ENCODE results near the gene ZNF606. TPM values are rescaled to one million over a fixed set of nuclear protein-coding genes. Genes with fewer than 3 reads are reported as not detected.
"Not testable (repeated sequence)": the region's sequence is repeated elsewhere in the genome, so short reads cannot be mapped to it uniquely, and the experiment has no call there.

Gene ZNF606
- total and polyA plus RNA-seq, 8 donors, result 1.2 to 35.2 (median 6.6) TPM

DNA sequence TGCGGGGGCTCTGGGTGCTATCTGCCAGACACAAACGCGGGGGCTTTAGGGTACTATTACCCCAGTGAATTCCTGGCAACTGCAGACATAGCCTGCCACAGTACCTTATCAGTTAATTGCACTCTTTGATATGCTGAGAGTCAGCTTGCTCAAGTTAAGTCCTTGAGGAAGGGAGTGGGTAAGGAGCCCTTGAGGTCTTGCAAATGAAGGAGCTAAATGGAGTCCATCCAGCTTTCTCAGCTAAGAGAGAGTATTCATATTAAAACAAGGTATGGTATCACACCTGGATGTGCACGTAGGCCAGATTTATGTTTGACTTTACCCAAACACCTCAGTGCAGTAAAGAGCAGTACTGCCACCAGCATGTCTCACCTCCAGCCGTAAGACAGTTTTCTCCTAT is 11.5 kb upstream of the ZNF606 start:
- no peak overlapping the region for H3K27ac ChIP-seq
- intact Hi-C loops (cut with DNase I; ENCODE audit: low total_unique reads), result loop anchor here (10.0 kb wide), 1 partner anchor 141 kb away; the partner anchor contains the start of gene ZNF329
- TF ChIP-seq POLR2A (IDR thresholded peaks at IDR 0.05), result no peak
- no peak for TF ChIP-seq EP300 (IDR thresholded peaks at IDR 0.05)
- no peak for TF ChIP-seq POLR2AphosphoS5 (IDR thresholded peaks at IDR 0.05)
- TF ChIP-seq, protein P1, sequence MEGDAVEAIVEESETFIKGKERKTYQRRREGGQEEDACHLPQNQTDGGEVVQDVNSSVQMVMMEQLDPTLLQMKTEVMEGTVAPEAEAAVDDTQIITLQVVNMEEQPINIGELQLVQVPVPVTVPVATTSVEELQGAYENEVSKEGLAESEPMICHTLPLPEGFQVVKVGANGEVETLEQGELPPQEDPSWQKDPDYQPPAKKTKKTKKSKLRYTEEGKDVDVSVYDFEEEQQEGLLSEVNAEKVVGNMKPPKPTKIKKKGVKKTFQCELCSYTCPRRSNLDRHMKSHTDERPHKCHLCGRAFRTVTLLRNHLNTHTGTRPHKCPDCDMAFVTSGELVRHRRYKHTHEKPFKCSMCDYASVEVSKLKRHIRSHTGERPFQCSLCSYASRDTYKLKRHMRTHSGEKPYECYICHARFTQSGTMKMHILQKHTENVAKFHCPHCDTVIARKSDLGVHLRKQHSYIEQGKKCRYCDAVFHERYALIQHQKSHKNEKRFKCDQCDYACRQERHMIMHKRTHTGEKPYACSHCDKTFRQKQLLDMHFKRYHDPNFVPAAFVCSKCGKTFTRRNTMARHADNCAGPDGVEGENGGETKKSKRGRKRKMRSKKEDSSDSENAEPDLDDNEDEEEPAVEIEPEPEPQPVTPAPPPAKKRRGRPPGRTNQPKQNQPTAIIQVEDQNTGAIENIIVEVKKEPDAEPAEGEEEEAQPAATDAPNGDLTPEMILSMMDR (IDR thresholded peaks at IDR 0.05), result no peak
- DNase-seq, result no peak
- peaks cover 0 to 15% (median 7%) of the 10 kb centered on the region in 4 donors for H3K4me1 ChIP-seq
- no peaks in the 10 kb centered on the region for H3K27me3 ChIP-seq
- no peaks in the 10 kb centered on the region for H3K36me3 ChIP-seq
- WGBS, 5 donors, result 26 to 54% (median 34%) methylated on average over 4 to 5 of the region's 5 CpGs
- H3K9me3 ChIP-seq, result peaks cover 43 to 91% (median 75%) of the 10 kb centered on the region in 4 donors
- no peak overlapping the region for H3K4me3 ChIP-seq

DNA sequence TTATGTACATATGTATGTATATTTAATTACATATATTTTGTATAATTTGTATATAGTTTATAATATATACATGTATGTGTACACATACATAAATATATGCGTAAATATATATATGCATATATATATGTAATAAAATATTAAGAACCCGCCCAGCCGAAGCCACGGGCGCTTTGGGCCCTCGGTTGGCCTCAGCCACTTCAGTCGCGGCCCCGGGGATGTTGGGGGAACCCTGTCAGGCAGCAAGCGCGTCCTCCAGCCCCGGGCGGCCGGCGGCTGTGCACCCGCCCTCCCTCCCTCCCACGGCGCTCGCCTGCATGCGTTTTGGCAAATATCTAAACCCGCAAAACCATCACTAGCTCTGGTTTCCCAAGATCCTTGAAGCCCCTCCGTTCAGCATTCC is 7.9 kb upstream of the ZNF606 start:
- intact Hi-C loops (cut with DNase I; ENCODE audit: low total_unique reads), result loop anchor here (10.0 kb wide), 1 partner anchor 144 kb away; the partner anchor contains the start of gene ZNF329
- peaks cover 0 to 20% (median 8%) of the 10 kb centered on the region in 4 donors for H3K4me1 ChIP-seq
- no peak for DNase-seq
- WGBS, 5 donors, result 57 to 86% (median 78%) methylated on average over 22 of the region's 22 CpGs
- no peak overlapping the region for H3K27ac ChIP-seq
- peak overlapping the region in 1 of 4 donors; percentile 39 for H3K4me3 ChIP-seq
- peaks cover 0 to 24% (median 20%) of the 10 kb centered on the region in 4 donors for H3K36me3 ChIP-seq
- H3K27me3 ChIP-seq, result no peaks in the 10 kb centered on the region
- peaks cover 60 to 96% (median 89%) of the 10 kb centered on the region in 4 donors for H3K9me3 ChIP-seq
- TF ChIP-seq POLR2AphosphoS5 (IDR thresholded peaks at IDR 0.05) (no peak), EP300 (IDR thresholded peaks at IDR 0.05) (no peak), POLR2A (IDR thresholded peaks at IDR 0.05) (no peak)
- TF ChIP-seq, protein P1 (IDR thresholded peaks at IDR 0.05), result no peak

DNA sequence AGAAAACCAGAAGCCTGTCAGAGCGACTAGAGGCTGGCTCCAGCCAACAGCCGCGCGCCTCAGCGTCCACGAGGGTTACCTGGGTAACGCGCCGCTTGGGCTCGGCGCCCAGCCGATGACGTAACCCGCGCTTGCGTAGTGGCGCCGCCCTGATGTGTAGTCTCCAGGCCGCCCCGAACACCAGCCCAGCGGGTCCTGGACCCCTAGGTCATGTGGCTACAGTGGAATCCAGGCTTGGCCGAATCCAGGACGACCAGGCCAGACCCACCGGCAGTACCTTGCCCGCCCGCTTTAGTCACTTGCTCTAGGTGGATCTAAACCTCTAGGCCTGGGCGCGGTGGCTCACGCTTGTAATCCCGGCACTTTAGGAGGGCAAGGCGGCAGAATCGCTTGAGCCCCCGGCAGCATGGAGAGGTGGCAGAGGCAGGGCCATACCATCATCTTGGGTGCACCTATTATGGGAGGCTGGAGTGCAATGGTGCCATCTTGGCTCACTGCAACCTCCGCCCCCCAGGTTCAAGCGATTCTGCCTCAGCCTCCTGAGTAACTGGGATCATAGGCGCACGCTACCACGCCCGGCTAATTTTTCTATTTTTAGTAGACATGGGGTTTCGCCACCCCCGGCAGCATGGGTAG is 7.2 kb upstream of the ZNF606 start:
- Histone ChIP-seq H3K27me3 (no peaks in the 10 kb centered on the region), H3K4me3 (peak overlapping the region; percentile 9 to 45 (median 28)), H3K27ac (peak overlapping the region in 3 of 5 donors; percentile 13 to 71 (median 46)), H3K36me3 (peaks cover 0 to 31% (median 27%) of the 10 kb centered on the region in 4 donors), H3K4me1 (peaks cover 0 to 20% (median 8%) of the 10 kb centered on the region in 4 donors), H3K9me3 (peaks cover 65 to 98% (median 92%) of the 10 kb centered on the region in 4 donors)
- peak in 1 of 3 donors; percentile 59 for TF ChIP-seq POLR2AphosphoS5 (IDR thresholded peaks at IDR 0.05)
- TF ChIP-seq EP300 (IDR thresholded peaks at IDR 0.05), result no peak
- DNase-seq, result peak; percentile 72 to 98
- WGBS, 5 donors, result 5 to 22% (median 14%) methylated on average over 18 to 41 of the region's 41 CpGs
- intact Hi-C loops (cut with DNase I; ENCODE audit: low total_unique reads), result loop anchor here (10.0 kb wide), 1 partner anchor 145 kb away; the partner anchor contains the start of gene ZNF329

DNA sequence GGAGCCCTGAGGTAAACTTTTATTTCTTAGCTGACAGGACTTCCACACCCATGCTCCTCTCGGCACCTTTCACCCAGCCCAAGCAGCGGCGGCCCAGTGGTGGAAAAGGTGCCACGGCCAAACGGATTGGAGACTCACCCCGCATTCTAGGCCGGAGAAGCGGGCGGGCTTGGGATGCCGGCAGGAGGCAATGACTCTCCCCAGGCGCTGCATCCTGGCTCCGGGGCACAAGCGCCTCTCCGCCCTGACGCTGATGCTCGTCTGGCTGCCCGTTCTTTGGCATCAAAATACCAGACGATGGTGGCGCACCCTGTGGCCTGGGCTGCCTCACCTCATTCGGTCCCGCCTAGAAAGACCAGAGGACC is 6.7 kb upstream of the ZNF606 start:
- H3K36me3 ChIP-seq, result peaks cover 0 to 36% (median 31%) of the 10 kb centered on the region in 4 donors
- intact Hi-C loops (cut with DNase I; ENCODE audit: low total_unique reads), result no loop called here
- no peak for DNase-seq
- peak overlapping the region in 2 of 4 donors; percentile 39 to 45 for H3K4me3 ChIP-seq
- TF ChIP-seq, protein P1 (IDR thresholded peaks at IDR 0.05), result no peak
- TF ChIP-seq POLR2AphosphoS5 (IDR thresholded peaks at IDR 0.05) (no peak), EP300 (IDR thresholded peaks at IDR 0.05) (no peak), POLR2A (IDR thresholded peaks at IDR 0.05) (no peak)
- whole genome bisulfite sequencing, 5 donors, result 2 to 5% (median 4%) methylated on average over 14 to 21 of the region's 21 CpGs
- no peaks in the 10 kb centered on the region for H3K27me3 ChIP-seq
- H3K27ac ChIP-seq, result peak overlapping the region in 3 of 5 donors; percentile 13 to 71 (median 46)
- H3K4me1 ChIP-seq, result peaks cover 0 to 24% (median 10%) of the 10 kb centered on the region in 4 donors
- H3K9me3 ChIP-seq, result peaks cover 70 to 99% (median 96%) of the 10 kb centered on the region in 4 donors

DNA sequence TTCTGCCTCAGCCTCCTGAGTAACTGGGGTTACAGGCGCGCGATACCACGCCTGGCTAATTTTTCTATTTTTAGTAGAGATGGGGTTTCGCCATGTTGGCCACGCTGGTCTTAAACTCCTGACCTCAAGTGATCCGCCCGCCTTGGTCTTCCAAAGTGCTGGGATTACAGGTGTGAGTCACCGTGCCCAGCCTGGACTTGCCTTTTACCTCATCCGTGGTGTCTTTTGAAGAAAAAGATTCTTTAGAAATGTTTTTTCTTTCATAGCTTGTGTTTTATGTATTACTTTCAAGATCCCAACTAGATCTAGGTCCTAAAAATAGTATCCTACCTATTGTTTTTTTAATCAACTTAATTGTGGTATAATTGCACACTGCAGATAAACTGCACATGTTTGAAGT is 6.3 kb upstream of the ZNF606 start:
- H3K4me3 ChIP-seq; intact Hi-C loops (cut with DNase I; ENCODE audit: low total_unique reads); H3K27ac ChIP-seq; H3K27me3 ChIP-seq; DNase-seq: not testable (repeated sequence)
- Histone ChIP-seq H3K9me3 (peaks cover 72 to 100% (median 98%) of the 10 kb centered on the region in 4 donors), H3K36me3 (peaks cover 0 to 40% (median 34%) of the 10 kb centered on the region in 4 donors), H3K4me1 (peaks cover 0 to 28% (median 12%) of the 10 kb centered on the region in 4 donors)
- 31 to 64% (median 42%) methylated on average over 10 of the region's 10 CpGs for WGBS, 5 donors
